ENCODE results near the gene CLDN16.

Gene CLDN16

GRCh38 chr3:190361791-190362190, 26.2 kb upstream of the CLDN16 start:
- Histone ChIP-seq H4K8ac (ENCODE audit: low read length) (no peak overlapping the region), H2BK5ac (ENCODE audit: low read depth, low read length, poor library complexity, severe bottlenecking) (no peak overlapping the region), H2AK5ac (ENCODE audit: low read length, severe bottlenecking) (peak overlapping the region; percentile 52), H3K36me3 (ENCODE audit: control insufficient read depth in 1 of 2, insufficient read depth in 2 of 2, low read depth in 1 of 2, low read length in 2 of 2) (no peaks in the 10 kb centered on the region), H3K18ac (ENCODE audit: low read depth in 1 of 2, low read length in 2 of 2) (no peak overlapping the region), H3K4me1 (ENCODE audit: control insufficient read depth, insufficient read depth, low read depth, low read length) (no peaks in the 10 kb centered on the region), H4K91ac (ENCODE audit: low read length) (no peak overlapping the region), H3K79me1 (replicated peaks; ENCODE audit: low read length, poor library complexity, severe bottlenecking) (no peaks in the 10 kb centered on the region), H3K4ac (ENCODE audit: low read depth in 1 of 2, low read length in 2 of 2) (no peak overlapping the region), H3K23ac (ENCODE audit: low read length in 2 of 2) (no peak overlapping the region), H3K9ac (ENCODE audit: low read length) (no peak overlapping the region), H2BK120ac (ENCODE audit: low read depth, low read length) (no peak overlapping the region), H3K14ac (ENCODE audit: low read length in 2 of 2) (no peak overlapping the region), H3K27ac (ENCODE audit: low read length, poor library complexity, severe bottlenecking) (no peak overlapping the region), H2BK15ac (ENCODE audit: low read depth, poor library complexity, severe bottlenecking) (no peak overlapping the region), H2BK12ac (ENCODE audit: low read length in 2 of 2) (no peak overlapping the region), H3K27me3 (ENCODE audit: control insufficient read depth in 1 of 2, insufficient read depth in 1 of 2, low read length in 2 of 2) (no peaks in the 10 kb centered on the region), H3K4me2 (ENCODE audit: low read length, poor library complexity, severe bottlenecking) (no peak overlapping the region), H2AFZ (ENCODE audit: low read depth, low read length) (no peak overlapping the region), H3K4me3 (ENCODE audit: insufficient read depth in 1 of 2, low read depth in 1 of 2, low read length in 2 of 2) (no peak overlapping the region), H3K9me3 (ENCODE audit: control insufficient read depth, low read length) (no peaks in the 10 kb centered on the region)
- no peak for DNase-seq
- WGBS, result 100% methylated on average over 1 of the region's 1 CpG

GRCh38 chr3:190362258-190362657, 25.7 kb upstream of the CLDN16 start:
- Histone ChIP-seq H2AFZ (ENCODE audit: low read depth, low read length) (no peak overlapping the region), H3K9me3 (ENCODE audit: control insufficient read depth, low read length) (no peaks in the 10 kb centered on the region), H2AK5ac (ENCODE audit: low read length, severe bottlenecking) (no peak overlapping the region), H3K9ac (ENCODE audit: low read length) (no peak overlapping the region), H3K27ac (ENCODE audit: low read length, poor library complexity, severe bottlenecking) (no peak overlapping the region), H3K23ac (ENCODE audit: low read length in 2 of 2) (no peak overlapping the region), H2BK12ac (ENCODE audit: low read length in 2 of 2) (no peak overlapping the region), H4K91ac (ENCODE audit: low read length) (no peak overlapping the region), H2BK120ac (ENCODE audit: low read depth, low read length) (no peak overlapping the region), H3K14ac (ENCODE audit: low read length in 2 of 2) (no peak overlapping the region), H3K18ac (ENCODE audit: low read depth in 1 of 2, low read length in 2 of 2) (no peak overlapping the region), H2BK5ac (ENCODE audit: low read depth, low read length, poor library complexity, severe bottlenecking) (no peak overlapping the region), H3K4ac (ENCODE audit: low read depth in 1 of 2, low read length in 2 of 2) (no peak overlapping the region), H2BK15ac (ENCODE audit: low read depth, poor library complexity, severe bottlenecking) (no peak overlapping the region), H4K8ac (ENCODE audit: low read length) (no peak overlapping the region), H3K4me3 (ENCODE audit: insufficient read depth in 1 of 2, low read depth in 1 of 2, low read length in 2 of 2) (no peak overlapping the region), H3K4me2 (ENCODE audit: low read length, poor library complexity, severe bottlenecking) (no peak overlapping the region), H3K27me3 (ENCODE audit: control insufficient read depth in 1 of 2, insufficient read depth in 1 of 2, low read length in 2 of 2) (no peaks in the 10 kb centered on the region), H3K36me3 (ENCODE audit: control insufficient read depth in 1 of 2, insufficient read depth in 2 of 2, low read depth in 1 of 2, low read length in 2 of 2) (no peaks in the 10 kb centered on the region), H3K4me1 (ENCODE audit: control insufficient read depth, insufficient read depth, low read depth, low read length) (no peaks in the 10 kb centered on the region), H3K79me1 (replicated peaks; ENCODE audit: low read length, poor library complexity, severe bottlenecking) (no peaks in the 10 kb centered on the region)
- WGBS, result 61% methylated on average over 8 of the region's 9 CpGs
- DNase-seq, result no peak

GRCh38 chr3:190366133-190366532, 21.8 kb upstream of the CLDN16 start:
- Histone ChIP-seq H2BK5ac (ENCODE audit: low read depth, low read length, poor library complexity, severe bottlenecking) (no peak overlapping the region), H3K14ac (ENCODE audit: low read length in 2 of 2) (no peak overlapping the region), H3K4ac (ENCODE audit: low read depth in 1 of 2, low read length in 2 of 2) (no peak overlapping the region), H2BK12ac (ENCODE audit: low read length in 2 of 2) (no peak overlapping the region), H2AK5ac (ENCODE audit: low read length, severe bottlenecking) (no peak overlapping the region), H3K4me1 (ENCODE audit: control insufficient read depth, insufficient read depth, low read depth, low read length) (no peaks in the 10 kb centered on the region), H3K9ac (ENCODE audit: low read length) (no peak overlapping the region), H3K9me3 (ENCODE audit: control insufficient read depth, low read length) (no peaks in the 10 kb centered on the region), H3K18ac (ENCODE audit: low read depth in 1 of 2, low read length in 2 of 2) (no peak overlapping the region), H2BK15ac (ENCODE audit: low read depth, poor library complexity, severe bottlenecking) (no peak overlapping the region), H2BK120ac (ENCODE audit: low read depth, low read length) (no peak overlapping the region), H2AFZ (ENCODE audit: low read depth, low read length) (no peak overlapping the region), H3K36me3 (ENCODE audit: control insufficient read depth in 1 of 2, insufficient read depth in 2 of 2, low read depth in 1 of 2, low read length in 2 of 2) (no peaks in the 10 kb centered on the region), H3K27ac (ENCODE audit: low read length, poor library complexity, severe bottlenecking) (no peak overlapping the region), H3K4me2 (ENCODE audit: low read length, poor library complexity, severe bottlenecking) (no peak overlapping the region), H4K91ac (ENCODE audit: low read length) (no peak overlapping the region), H4K8ac (ENCODE audit: low read length) (no peak overlapping the region), H3K4me3 (ENCODE audit: insufficient read depth in 1 of 2, low read depth in 1 of 2, low read length in 2 of 2) (no peak overlapping the region), H3K23ac (ENCODE audit: low read length in 2 of 2) (no peak overlapping the region), H3K79me1 (replicated peaks; ENCODE audit: low read length, poor library complexity, severe bottlenecking) (no peaks in the 10 kb centered on the region), H3K27me3 (ENCODE audit: control insufficient read depth in 1 of 2, insufficient read depth in 1 of 2, low read length in 2 of 2) (no peaks in the 10 kb centered on the region)
- WGBS, result no CpG with 5 or more reads among the region's 2 CpGs
- no peak for DNase-seq

GRCh38 chr3:190368881-190369280, 19.1 kb upstream of the CLDN16 start:
- H3K4ac ChIP-seq (ENCODE audit: low read depth in 1 of 2, low read length in 2 of 2), result no peak overlapping the region
- H4K91ac ChIP-seq (ENCODE audit: low read length), result no peak overlapping the region
- H2BK15ac ChIP-seq (ENCODE audit: low read depth, poor library complexity, severe bottlenecking), result no peak overlapping the region
- H3K9ac ChIP-seq (ENCODE audit: low read length), result no peak overlapping the region
- H2AFZ ChIP-seq (ENCODE audit: low read depth, low read length), result no peak overlapping the region
- no peak overlapping the region for H3K23ac ChIP-seq (ENCODE audit: low read length in 2 of 2)
- no peaks in the 10 kb centered on the region for H3K36me3 ChIP-seq (ENCODE audit: control insufficient read depth in 1 of 2, insufficient read depth in 2 of 2, low read depth in 1 of 2, low read length in 2 of 2)
- H3K27ac ChIP-seq (ENCODE audit: low read length, poor library complexity, severe bottlenecking), result no peak overlapping the region
- H3K18ac ChIP-seq (ENCODE audit: low read depth in 1 of 2, low read length in 2 of 2), result no peak overlapping the region
- H3K14ac ChIP-seq (ENCODE audit: low read length in 2 of 2), result no peak overlapping the region
- H2AK5ac ChIP-seq (ENCODE audit: low read length, severe bottlenecking), result no peak overlapping the region
- H4K8ac ChIP-seq (ENCODE audit: low read length), result no peak overlapping the region
- no peaks in the 10 kb centered on the region for H3K79me1 ChIP-seq (replicated peaks; ENCODE audit: low read length, poor library complexity, severe bottlenecking)
- no peak for DNase-seq
- no peak overlapping the region for H2BK120ac ChIP-seq (ENCODE audit: low read depth, low read length)
- H2BK5ac ChIP-seq (ENCODE audit: low read depth, low read length, poor library complexity, severe bottlenecking), result no peak overlapping the region
- H3K4me1 ChIP-seq (ENCODE audit: control insufficient read depth, insufficient read depth, low read depth, low read length), result no peaks in the 10 kb centered on the region
- no peaks in the 10 kb centered on the region for H3K27me3 ChIP-seq (ENCODE audit: control insufficient read depth in 1 of 2, insufficient read depth in 1 of 2, low read length in 2 of 2)
- no peak overlapping the region for H2BK12ac ChIP-seq (ENCODE audit: low read length in 2 of 2)
- H3K9me3 ChIP-seq (ENCODE audit: control insufficient read depth, low read length), result no peaks in the 10 kb centered on the region
- H3K4me2 ChIP-seq (ENCODE audit: low read length, poor library complexity, severe bottlenecking), result no peak overlapping the region
- H3K4me3 ChIP-seq (ENCODE audit: insufficient read depth in 1 of 2, low read depth in 1 of 2, low read length in 2 of 2), result no peak overlapping the region
